ENCODE measurements around the gene TMEM145. TPM values are rescaled to one million over a fixed set of nuclear protein-coding genes. Genes with fewer than 3 reads are reported as not detected.

Gene TMEM145
- total RNA-seq, 4 donors from 2014 or later, result 0.20 TPM; not detected in 3

DNA sequence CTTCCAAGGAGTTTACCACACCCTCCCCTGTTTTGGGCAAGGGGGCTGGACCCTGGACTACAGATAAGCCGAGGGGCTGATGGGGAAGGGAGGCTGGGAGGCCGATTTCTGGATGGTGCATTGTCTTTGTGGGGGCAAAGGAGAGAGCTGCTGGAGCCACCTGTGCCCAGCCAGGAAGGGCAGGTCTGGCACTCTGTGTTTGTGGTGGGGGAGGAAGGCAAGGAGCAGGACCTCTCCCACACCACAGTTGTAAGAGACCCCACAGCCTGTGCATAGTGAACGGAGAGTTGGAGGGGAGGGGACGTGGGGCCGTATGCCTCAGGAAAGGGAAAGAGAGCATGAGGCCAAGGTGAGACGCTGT is 27.1 kb upstream of the TMEM145 start:
- Histone ChIP-seq H3K9me3 (no peaks in the 10 kb centered on the region), H3K27ac (peak overlapping the region; percentile 72 to 96 (median 92)), H3K36me3 (peaks cover 0 to 42% (median 21%) of the 10 kb centered on the region in 3 donors), H3K4me3 (peak overlapping the region in 1 of 4 donors; percentile 72), H3K27me3 (no peaks in the 10 kb centered on the region), H3K4me1 (peaks cover 3 to 51% (median 46%) of the 10 kb centered on the region in 4 donors)
- DNase-seq (ENCODE audit: low spot score in 2 of 2), result no peak
- TF ChIP-seq, protein P1, sequence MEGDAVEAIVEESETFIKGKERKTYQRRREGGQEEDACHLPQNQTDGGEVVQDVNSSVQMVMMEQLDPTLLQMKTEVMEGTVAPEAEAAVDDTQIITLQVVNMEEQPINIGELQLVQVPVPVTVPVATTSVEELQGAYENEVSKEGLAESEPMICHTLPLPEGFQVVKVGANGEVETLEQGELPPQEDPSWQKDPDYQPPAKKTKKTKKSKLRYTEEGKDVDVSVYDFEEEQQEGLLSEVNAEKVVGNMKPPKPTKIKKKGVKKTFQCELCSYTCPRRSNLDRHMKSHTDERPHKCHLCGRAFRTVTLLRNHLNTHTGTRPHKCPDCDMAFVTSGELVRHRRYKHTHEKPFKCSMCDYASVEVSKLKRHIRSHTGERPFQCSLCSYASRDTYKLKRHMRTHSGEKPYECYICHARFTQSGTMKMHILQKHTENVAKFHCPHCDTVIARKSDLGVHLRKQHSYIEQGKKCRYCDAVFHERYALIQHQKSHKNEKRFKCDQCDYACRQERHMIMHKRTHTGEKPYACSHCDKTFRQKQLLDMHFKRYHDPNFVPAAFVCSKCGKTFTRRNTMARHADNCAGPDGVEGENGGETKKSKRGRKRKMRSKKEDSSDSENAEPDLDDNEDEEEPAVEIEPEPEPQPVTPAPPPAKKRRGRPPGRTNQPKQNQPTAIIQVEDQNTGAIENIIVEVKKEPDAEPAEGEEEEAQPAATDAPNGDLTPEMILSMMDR (IDR thresholded peaks at IDR 0.05), result no peak
- TF ChIP-seq EP300 (IDR thresholded peaks at IDR 0.05) (no peak), POLR2A (IDR thresholded peaks at IDR 0.05) (no peak)
- WGBS, 2 donors, result 17 to 20% methylated on average over 6 of the region's 6 CpGs

DNA sequence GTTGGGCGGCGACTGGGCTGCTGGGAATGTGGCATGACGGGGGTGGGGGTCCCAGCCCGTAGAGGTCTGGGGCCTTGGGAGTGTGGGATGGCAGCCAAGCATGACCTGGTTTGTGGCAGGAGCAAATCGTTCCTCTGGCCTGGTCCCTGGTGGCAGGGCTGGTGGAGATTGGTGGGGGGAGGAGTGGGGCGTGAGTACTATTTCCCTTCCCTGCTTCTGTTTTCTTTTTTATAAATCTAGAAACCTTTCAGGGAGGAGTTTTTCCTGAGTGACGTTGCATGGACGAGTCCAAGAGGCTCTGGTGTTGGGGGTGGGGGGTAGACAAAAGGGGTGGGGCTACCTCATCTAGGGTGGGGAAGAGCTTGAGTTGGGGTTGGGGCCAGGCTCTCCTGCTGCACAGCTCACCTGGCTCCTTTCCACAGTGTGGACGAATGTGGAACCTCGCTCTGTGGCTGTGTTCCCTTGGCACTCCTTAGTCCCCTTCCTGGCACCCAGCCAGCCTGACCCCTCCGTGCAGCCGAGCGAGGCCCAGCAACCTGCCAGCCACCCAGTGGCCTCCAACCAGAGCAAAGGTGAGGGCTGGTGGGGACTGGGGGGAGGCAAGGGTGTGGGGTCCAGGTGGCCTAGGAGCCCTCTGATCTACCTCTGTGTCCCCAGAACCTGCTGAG is 26.6 kb upstream of the TMEM145 start:
- TF ChIP-seq EP300 (IDR thresholded peaks at IDR 0.05) (no peak), POLR2A (IDR thresholded peaks at IDR 0.05) (peak in 1 of 2 donors; percentile 17)
- no peak for DNase-seq (ENCODE audit: low spot score in 2 of 2)
- Histone ChIP-seq H3K27me3 (no peaks in the 10 kb centered on the region), H3K4me1 (peaks cover 3 to 46% (median 40%) of the 10 kb centered on the region in 4 donors), H3K36me3 (peaks cover 0 to 47% (median 26%) of the 10 kb centered on the region in 3 donors), H3K9me3 (no peaks in the 10 kb centered on the region), H3K27ac (peak overlapping the region; percentile 72 to 96 (median 92)), H3K4me3 (peak overlapping the region in 1 of 4 donors; percentile 72)
- WGBS, 2 donors, result 15 to 20% methylated on average over 10 to 13 of the region's 13 CpGs

DNA sequence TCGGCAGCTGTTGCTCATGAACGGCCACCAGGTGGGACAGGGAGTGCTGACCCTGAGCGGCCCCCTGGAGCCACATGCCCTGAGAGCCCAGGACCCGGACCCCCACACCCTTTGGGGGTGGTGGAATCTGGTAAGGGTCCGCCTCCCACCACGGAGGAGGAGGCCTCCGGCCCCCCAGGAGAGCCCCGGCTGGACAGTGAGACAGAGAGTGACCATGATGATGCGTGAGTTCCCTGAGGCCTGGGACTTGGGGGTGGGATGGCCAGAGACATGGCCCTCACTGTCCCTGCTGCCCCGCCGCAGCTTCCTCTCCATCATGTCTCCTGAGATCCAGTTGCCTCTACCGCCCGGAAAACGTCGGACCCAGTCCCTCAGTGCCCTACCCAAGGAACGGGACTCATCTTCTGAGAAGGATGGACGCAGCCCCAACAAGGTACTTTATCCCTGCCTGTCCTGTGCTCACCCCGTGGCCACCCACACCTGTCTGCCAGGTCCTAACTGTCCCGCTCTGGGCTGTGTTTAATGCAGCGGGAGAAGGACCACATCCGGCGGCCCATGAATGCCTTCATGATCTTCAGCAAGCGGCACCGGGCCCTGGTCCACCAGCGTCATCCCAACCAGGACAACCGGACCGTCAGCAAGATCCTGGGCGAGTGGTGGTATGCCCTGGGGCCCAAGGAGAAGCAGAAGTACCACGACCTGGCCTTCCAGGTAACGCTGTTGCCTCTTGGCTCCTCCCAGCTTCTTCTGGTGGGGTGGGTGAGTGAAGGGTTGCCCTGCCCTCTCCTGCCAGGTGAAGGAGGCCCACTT is 25.9 kb upstream of the TMEM145 start:
- Histone ChIP-seq H3K36me3 (peaks cover 0 to 55% (median 28%) of the 10 kb centered on the region in 3 donors), H3K4me3 (no peak overlapping the region)
- WGBS, 2 donors, result 80 to 84% methylated on average over 15 to 30 of the region's 30 CpGs

DNA sequence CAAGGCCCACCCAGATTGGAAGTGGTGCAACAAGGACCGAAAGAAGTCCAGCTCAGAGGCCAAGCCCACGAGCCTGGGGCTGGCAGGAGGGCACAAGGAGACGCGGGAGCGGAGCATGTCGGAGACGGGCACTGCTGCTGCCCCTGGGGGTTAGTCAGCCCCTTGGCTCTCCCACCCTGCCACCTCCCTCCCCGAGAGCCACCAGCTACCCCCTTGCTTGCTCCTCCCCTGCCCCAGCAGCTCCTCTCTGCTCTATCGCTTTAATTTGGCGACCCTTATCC is 25.3 kb upstream of the TMEM145 start:
- DNase-seq (ENCODE audit: low spot score in 2 of 2), result no peak
- Histone ChIP-seq H3K36me3 (peaks cover 0 to 60% (median 28%) of the 10 kb centered on the region in 3 donors), H3K4me3 (no peak overlapping the region), H3K4me1 (peaks cover 0 to 33% (median 28%) of the 10 kb centered on the region in 4 donors), H3K27ac (no peak overlapping the region), H3K9me3 (no peaks in the 10 kb centered on the region), H3K27me3 (no peaks in the 10 kb centered on the region)
- WGBS, 2 donors, result 87 to 88% methylated on average over 10 of the region's 10 CpGs
- no peak for TF ChIP-seq POLR2A (IDR thresholded peaks at IDR 0.05)
- TF ChIP-seq, protein P1 (IDR thresholded peaks at IDR 0.05), result no peak
- TF ChIP-seq EP300 (IDR thresholded peaks at IDR 0.05), result no peak

More for the DNA sequence above, 25.9 kb upstream of the TMEM145 start:
- Histone ChIP-seq H3K4me1 (peaks cover 3 to 38% (median 33%) of the 10 kb centered on the region in 4 donors), H3K27me3 (no peaks in the 10 kb centered on the region), H3K27ac (peak overlapping the region; percentile 72 to 96 (median 92)), H3K9me3 (no peaks in the 10 kb centered on the region)
- DNase-seq (ENCODE audit: low spot score in 2 of 2), result no peak
- TF ChIP-seq, protein P1 (IDR thresholded peaks at IDR 0.05), result no peak
- TF ChIP-seq POLR2A (IDR thresholded peaks at IDR 0.05), result no peak
- TF ChIP-seq EP300 (IDR thresholded peaks at IDR 0.05), result no peak

DNA sequence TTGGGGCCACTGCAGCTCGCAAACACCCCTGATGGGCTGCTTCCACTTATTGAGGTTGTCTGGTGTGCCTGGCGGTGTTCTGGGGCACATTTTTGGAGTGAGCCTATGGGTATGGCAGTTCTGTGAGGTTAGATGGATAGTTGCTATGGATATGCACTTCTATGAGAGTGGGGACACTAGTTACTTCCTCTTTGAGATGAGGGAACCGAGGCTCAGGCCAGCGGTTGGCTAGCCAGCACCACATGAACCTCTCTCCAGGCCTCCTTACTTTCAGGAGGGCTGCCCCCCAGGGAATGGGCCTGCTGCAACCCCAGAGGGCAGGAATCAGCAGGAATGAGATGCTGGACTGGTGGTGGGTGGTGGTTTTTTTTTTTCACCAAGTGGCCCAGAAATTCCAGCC is 24.7 kb upstream of the TMEM145 start:
- TF ChIP-seq POLR2A (IDR thresholded peaks at IDR 0.05), result no peak
- TF ChIP-seq EP300 (IDR thresholded peaks at IDR 0.05), result no peak
- TF ChIP-seq, protein P1 (IDR thresholded peaks at IDR 0.05), result no peak
- Histone ChIP-seq H3K27ac (no peak overlapping the region), H3K4me3 (no peak overlapping the region), H3K4me1 (peaks cover 0 to 27% (median 21%) of the 10 kb centered on the region in 4 donors), H3K9me3 (no peaks in the 10 kb centered on the region), H3K27me3 (no peaks in the 10 kb centered on the region), H3K36me3 (peaks cover 0 to 66% (median 28%) of the 10 kb centered on the region in 3 donors)
- DNase-seq (ENCODE audit: low spot score in 2 of 2), result no peak
- WGBS, 2 donors, result 69 to 82% methylated on average over 4 of the region's 4 CpGs
